BLaER1 treated with 17β-estradiol and CSF1 and Interleukin-3, amounts not matched to agents 10 nM and 100 nM (cell line): Measurements from ENCODE around the gene TMEM108.

Experiments
- H3K27ac ChIP-seq, 11 experiments: shearing (Covaris generic); formaldehyde crosslinking; 2 replicates each; pipeline ENCODE4 v1.8.1; 2022
- H3K27me3 ChIP-seq, 11 experiments: shearing (Covaris generic); formaldehyde crosslinking; 2 replicates each; pipeline ENCODE4 v1.8.1; 2022
- H3K36me3 ChIP-seq, 11 experiments: shearing (Covaris generic); formaldehyde crosslinking; 2 replicates each; pipeline ENCODE4 v1.8.1; 2022
- H3K4me1 ChIP-seq, 10 experiments: shearing (Covaris generic); formaldehyde crosslinking; 2 replicates each; pipeline ENCODE4 v1.8.1; 2022
- H3K4me2 ChIP-seq, 11 experiments: shearing (Covaris generic); formaldehyde crosslinking; 2 replicates each; pipeline ENCODE4 v1.8.1; 2022
- H3K4me3 ChIP-seq, 10 experiments: shearing (Covaris generic); formaldehyde crosslinking; 2 replicates each; pipeline ENCODE4 v1.8.1; 2022
- H3K9ac ChIP-seq, 11 experiments: shearing (Covaris generic); formaldehyde crosslinking; 2 replicates each; pipeline ENCODE4 v1.8.1; 2022
- H3K9me3 ChIP-seq, 11 experiments: shearing (Covaris generic); formaldehyde crosslinking; replicated peaks in 1 of 11; 2 replicates each; pipeline ENCODE4 v1.8.1; 2022
- H4K20me1 ChIP-seq, 11 experiments: shearing (Covaris generic); formaldehyde crosslinking; 2 replicates each; pipeline ENCODE4 v1.8.1; 2022
- Cebpa-rat ChIP-seq, 11 experiments: shearing (Covaris generic); IDR thresholded peaks; 2 replicates each; pipeline ENCODE4 v1.8.1; 2022

TMEM108 gene

DNA sequence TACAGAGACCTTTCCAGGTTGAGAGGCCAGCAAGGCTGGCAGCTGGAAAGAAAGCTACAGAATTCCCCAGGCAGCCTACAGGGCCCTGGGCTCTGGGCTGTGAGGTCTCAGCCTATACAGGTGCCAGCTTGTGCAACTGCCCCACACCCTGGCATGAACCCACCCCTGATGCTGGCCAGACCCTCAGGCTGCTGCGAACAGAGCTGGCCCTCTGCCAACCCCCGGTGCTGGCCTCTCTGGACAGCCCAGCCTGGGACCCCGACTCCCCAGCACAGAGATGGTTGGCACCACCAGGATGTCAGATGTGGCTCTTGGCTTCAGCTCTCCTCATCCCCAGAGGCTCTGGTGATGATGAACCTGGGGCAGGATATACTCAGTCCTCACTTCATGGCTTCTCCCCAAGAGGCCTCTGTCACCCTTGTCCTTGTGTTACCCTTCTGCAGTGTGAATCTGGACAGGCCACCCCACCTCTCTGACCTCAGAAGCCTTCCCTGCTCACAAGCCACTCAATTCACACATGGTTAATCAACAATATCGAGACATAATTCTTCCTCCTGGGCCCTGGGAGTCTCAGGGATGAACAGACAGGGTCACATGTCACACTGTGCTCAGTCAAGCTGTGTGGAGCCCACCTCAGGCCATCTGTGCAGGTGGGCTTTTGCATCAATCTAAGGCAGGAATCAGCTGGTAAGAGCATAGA, 350.7 kb downstream of the TMEM108 start:
- H3K4me2 ChIP-seq: peak overlapping the region in 8 of 11 experiments; percentile 8 to 52 (median 32); a peak in 12 of 22 replicates
- H3K4me3 ChIP-seq: no peak overlapping the region
- TF ChIP-seq Cebpa-rat (IDR thresholded peaks at IDR 0.05): no peak
- no peaks in the 10 kb centered on the region for H4K20me1 ChIP-seq
- no peaks in the 10 kb centered on the region for H3K36me3 ChIP-seq
- peaks cover 0 to 21% (median 16%) of the 10 kb centered on the region in 10 experiments; a peak in 12 of 20 replicates for H3K4me1 ChIP-seq
- H3K27ac ChIP-seq: no peak overlapping the region
- H3K27me3 ChIP-seq: no peaks in the 10 kb centered on the region
- H3K9me3 ChIP-seq: peaks cover 2 to 7% (median 4%) of the 10 kb centered on the region in 11 experiments; a peak in 20 of 22 replicates
- H3K9ac ChIP-seq: no peak overlapping the region

DNA sequence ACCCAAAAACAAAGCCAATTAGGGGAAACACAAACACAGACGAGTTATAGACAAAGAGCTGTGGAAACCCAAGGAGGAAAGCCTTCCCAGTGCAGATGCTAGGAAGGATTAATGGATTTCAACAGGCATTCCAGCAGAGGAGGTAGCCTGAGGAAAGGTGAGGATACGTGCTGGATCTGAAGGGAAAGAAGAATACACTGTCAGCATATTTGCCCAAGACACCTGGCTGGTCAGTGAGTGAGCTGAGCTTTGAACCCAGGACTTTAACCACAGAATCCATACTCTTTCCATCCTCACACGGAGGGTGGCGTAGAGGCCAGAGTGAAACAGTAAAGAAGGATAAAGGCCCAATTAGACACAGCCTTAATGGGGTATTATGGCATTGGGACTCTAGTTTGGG, 352.5 kb downstream of the TMEM108 start:
- Histone ChIP-seq H3K4me1 (peaks cover 0 to 24% (median 16%) of the 10 kb centered on the region in 10 experiments; a peak in 12 of 20 replicates), H3K36me3 (no peaks in the 10 kb centered on the region), H3K27ac (no peak overlapping the region), H3K4me3 (no peak overlapping the region), H4K20me1 (no peaks in the 10 kb centered on the region), H3K4me2 (no peak overlapping the region), H3K27me3 (no peaks in the 10 kb centered on the region), H3K9me3 (peaks cover 10 to 19% (median 13%) of the 10 kb centered on the region in 11 experiments; a peak in 21 of 22 replicates), H3K9ac (no peak overlapping the region)
- TF ChIP-seq Cebpa-rat (IDR thresholded peaks at IDR 0.05): no peak

DNA sequence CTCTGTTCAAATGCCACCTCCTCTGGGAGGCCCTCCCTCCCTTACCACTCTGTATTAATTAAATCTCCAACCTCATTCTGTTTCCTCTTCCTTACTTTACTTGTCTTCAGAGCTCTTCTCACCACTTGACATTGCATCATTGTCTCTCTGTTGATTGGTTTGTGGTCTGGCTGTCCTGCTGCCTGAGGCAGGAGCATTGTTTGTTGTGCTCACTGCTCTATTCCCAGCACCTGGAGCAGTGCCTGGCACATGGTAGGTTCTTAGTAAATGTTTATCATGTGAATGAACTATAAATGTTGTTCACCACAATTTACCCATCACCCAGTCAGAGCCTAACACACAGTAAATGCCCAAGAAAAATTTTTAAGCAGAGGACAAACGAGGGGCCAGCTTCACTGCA, 355.0 kb downstream of the TMEM108 start:
- no peak for TF ChIP-seq Cebpa-rat (IDR thresholded peaks at IDR 0.05)
- Histone ChIP-seq H3K27me3 (no peaks in the 10 kb centered on the region), H3K9ac (no peak overlapping the region), H3K27ac (no peak overlapping the region), H3K36me3 (no peaks in the 10 kb centered on the region), H3K9me3 (peaks cover 10 to 19% (median 13%) of the 10 kb centered on the region in 11 experiments; a peak in 21 of 22 replicates), H3K4me2 (no peak overlapping the region), H3K4me1 (peaks cover 0 to 18% (median 9%) of the 10 kb centered on the region in 10 experiments; a peak in 12 of 20 replicates), H3K4me3 (no peak overlapping the region), H4K20me1 (no peaks in the 10 kb centered on the region)

DNA sequence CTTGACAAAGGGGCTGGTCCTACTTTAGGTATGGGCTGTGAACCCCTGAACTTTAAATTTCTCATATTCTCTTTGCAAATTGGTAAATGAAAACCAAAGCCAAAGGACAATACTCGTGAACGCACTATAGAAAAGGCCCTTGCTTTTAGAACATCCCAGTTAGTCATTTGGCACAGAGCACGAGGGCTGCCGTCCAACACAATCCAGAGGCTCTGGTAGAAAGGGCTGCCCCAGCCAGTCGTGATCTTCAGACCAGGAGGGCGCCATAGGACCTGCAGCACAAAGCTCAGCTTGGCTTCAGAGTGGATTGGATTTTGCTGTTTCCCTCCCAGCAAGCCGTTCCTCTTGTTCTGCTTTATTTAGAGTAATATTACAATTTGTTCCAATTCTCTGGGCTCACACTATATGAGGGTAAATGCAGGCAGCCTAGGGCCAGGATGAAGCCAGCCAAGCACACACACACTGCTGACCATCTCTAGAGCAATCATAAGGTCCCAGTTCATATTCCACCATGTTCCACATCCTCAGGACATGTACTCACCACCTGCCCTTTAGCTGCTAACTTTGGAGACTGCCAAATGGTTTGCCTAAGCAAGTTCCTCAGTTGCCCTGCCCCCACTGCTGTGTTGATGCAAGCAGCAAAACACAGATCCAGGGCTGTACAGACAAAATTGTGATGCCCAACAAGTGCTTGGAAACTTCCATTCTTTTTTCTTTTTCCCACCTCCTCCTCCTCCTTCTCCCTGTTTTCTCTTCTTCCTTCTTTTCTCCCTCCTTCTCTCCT, 355.7 kb downstream of the TMEM108 start:
- no peak overlapping the region for H3K9ac ChIP-seq
- H3K4me3 ChIP-seq: no peak overlapping the region
- no peak overlapping the region for H3K27ac ChIP-seq
- peaks cover 0 to 13% (median 5%) of the 10 kb centered on the region in 10 experiments; a peak in 12 of 20 replicates for H3K4me1 ChIP-seq
- H4K20me1 ChIP-seq: no peaks in the 10 kb centered on the region
- no peaks in the 10 kb centered on the region for H3K27me3 ChIP-seq
- H3K9me3 ChIP-seq: peaks cover 10 to 19% (median 13%) of the 10 kb centered on the region in 11 experiments; a peak in 21 of 22 replicates
- TF ChIP-seq Cebpa-rat (IDR thresholded peaks at IDR 0.05): no peak
- no peaks in the 10 kb centered on the region for H3K36me3 ChIP-seq
- no peak overlapping the region for H3K4me2 ChIP-seq

DNA sequence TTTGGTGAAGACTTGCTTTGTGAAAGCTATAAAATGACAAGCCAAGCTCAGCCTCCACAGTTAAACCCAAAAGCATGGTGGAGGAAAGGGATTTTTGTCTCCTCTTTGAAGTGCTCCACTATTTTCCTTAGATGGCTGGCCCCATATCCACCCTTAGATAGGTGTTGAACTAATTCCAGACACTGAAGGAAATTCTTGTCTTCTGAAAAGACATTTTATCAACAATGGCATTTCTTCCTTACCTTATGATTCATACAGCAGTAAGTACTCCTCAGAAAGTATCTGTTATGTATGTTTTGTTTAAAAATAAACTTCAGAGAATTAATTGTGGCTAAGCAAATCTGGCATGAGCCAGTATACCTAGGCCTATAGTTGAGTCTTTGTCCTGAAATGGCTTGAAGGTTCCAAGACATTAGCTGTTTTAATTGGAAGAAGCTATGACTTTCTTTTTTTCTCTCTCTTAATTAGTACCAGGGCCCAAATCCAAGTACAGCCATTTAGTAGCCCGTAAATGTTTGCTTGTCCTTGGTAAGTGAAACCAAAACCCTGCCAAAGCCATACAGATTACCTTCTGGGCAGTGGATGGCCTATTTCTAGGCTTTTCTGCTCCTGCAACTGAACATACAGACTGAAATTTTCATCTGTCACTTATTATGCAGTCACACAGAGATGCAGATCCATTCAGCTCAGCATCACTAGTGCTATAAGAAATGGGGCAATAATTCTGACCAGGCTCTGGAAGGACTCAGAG, 356.5 kb downstream of the TMEM108 start:
- Histone ChIP-seq H3K9ac (no peak overlapping the region), H3K27me3 (no peaks in the 10 kb centered on the region), H3K27ac (no peak overlapping the region), H3K4me3 (no peak overlapping the region), H3K36me3 (no peaks in the 10 kb centered on the region), H3K4me2 (peak overlapping the region in 2 of 11 experiments; percentile 0 to 22; a peak in 1 of 22 replicates), H3K4me1 (peaks cover 0 to 6% (median 0%) of the 10 kb centered on the region in 10 experiments; a peak in 1 of 20 replicates), H3K9me3 (peaks cover 10 to 19% (median 13%) of the 10 kb centered on the region in 11 experiments; a peak in 21 of 22 replicates), H4K20me1 (no peaks in the 10 kb centered on the region)
- no peak for TF ChIP-seq Cebpa-rat (IDR thresholded peaks at IDR 0.05)

DNA sequence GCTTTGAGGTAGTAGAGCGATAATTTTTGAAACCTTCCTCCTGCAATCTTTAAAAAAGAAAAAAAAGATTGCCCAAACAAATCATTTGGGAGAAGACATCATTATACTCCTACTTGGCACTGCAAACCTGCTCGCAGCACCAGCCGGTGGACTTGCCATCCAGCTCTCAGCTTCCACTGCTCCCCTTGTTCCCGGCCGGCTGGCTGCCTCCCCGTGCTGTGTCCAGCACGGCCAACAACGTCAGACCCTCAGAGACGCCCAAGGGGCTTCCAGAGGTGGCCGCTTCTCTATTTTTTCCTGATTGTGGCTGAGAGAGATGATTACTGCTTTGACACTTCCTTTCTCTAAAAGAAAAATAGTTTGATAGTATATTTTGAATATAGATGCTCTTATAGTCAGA, 358.7 kb downstream of the TMEM108 start:
- H3K4me3 ChIP-seq: no peak overlapping the region
- no peak overlapping the region for H3K4me2 ChIP-seq
- no peak overlapping the region for H3K9ac ChIP-seq
- peaks cover 0 to 6% (median 0%) of the 10 kb centered on the region in 10 experiments; a peak in 1 of 20 replicates for H3K4me1 ChIP-seq
- H3K27ac ChIP-seq: no peak overlapping the region
- no peaks in the 10 kb centered on the region for H3K27me3 ChIP-seq
- H3K36me3 ChIP-seq: no peaks in the 10 kb centered on the region
- peaks cover 10 to 19% (median 13%) of the 10 kb centered on the region in 11 experiments; a peak in 21 of 22 replicates for H3K9me3 ChIP-seq
- no peak for TF ChIP-seq Cebpa-rat (IDR thresholded peaks at IDR 0.05)
- H4K20me1 ChIP-seq: no peaks in the 10 kb centered on the region

DNA sequence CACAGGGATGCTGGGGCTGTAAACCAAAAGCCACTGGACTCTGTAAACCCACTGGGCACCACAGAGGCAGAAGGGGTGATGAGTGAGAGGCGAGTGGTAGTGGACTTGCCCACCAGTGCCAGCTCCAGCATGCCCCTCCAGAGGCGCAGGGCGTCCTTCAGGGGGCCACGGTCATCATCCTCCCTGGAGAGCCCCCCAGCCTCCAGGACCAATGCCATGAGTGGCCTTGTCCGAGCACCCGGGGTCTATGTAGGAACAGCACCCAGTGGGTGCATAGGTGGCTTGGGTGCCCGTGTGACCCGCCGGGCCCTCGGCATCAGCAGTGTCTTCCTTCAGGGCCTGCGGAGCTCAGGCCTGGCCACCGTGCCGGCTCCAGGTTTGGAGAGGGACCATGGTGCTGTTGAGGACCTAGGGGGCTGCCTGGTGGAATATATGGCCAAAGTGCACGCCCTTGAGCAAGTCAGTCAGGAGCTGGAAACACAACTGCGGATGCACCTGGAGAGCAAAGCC, 361.9 kb downstream of the TMEM108 start, which contains the start of gene BFSP2:
BFSP2 (plus strand) TSS at position 51 of the 510 bp plus-strand sequence; CDS start at position 79, 28 bp downstream.
- TF ChIP-seq Cebpa-rat (IDR thresholded peaks at IDR 0.05): no peak
- H3K4me2 ChIP-seq: no peak within 1 kb of the TSS

DNA sequence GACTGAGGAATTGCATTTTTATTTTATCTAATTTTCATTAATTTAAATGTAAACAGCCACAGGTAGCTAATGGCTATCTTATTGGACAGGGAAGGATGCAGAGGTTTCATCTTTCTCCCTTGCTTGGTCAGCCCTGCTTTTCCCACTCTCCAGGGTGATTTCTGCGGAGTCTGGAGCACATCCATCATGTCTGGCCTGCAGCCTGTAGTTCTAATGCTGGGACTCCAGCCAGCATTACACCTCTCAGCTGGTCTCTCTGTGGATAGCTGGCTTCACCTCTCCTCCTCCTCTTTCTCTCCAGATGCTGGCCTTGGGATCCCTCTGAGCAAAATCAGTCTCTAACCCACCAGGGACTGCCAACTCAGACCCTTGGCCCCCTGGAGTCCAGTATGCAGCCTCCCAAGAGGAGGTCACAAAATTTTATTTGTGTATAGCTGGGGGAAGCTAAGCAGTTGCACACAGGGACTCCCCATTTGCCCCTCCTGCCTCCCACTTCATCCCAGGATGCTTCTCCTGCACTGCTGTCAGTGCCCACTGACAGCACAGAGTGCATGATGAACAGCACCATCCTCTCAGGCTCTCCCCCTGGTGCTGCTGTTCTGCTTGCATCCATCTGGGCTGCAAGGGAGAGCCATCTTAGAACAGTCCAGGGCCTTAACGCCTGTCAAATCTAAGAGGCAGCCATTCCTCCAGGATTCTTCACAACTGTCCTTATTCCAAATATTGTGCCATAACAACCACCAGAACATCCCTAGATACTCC, 363.4 kb downstream of the TMEM108 start:
- no peak overlapping the region for H3K4me3 ChIP-seq
- no peak overlapping the region for H3K9ac ChIP-seq
- H3K4me2 ChIP-seq: no peak overlapping the region
- H3K36me3 ChIP-seq: no peaks in the 10 kb centered on the region
- TF ChIP-seq Cebpa-rat (IDR thresholded peaks at IDR 0.05): no peak
- no peak overlapping the region for H3K27ac ChIP-seq
- H3K9me3 ChIP-seq: no peaks in the 10 kb centered on the region
- no peaks in the 10 kb centered on the region for H3K27me3 ChIP-seq
- no peaks in the 10 kb centered on the region for H4K20me1 ChIP-seq
- no peaks in the 10 kb centered on the region for H3K4me1 ChIP-seq

More for the DNA sequence above, 361.9 kb downstream of the TMEM108 start, which contains the start of gene BFSP2:
- H4K20me1 ChIP-seq: no peaks in the 10 kb centered on the region
- 0 out of 22 replicates have a peak, but pooled peaks cover 0 to under 1% (median 0%) of the 10 kb centered on the region in 11 experiments for H3K9me3 ChIP-seq
- no peaks in the 10 kb centered on the region for H3K27me3 ChIP-seq
- H3K27ac ChIP-seq: no peak within 1 kb of the TSS
- no peak within 1 kb of the TSS for H3K9ac ChIP-seq
- H3K36me3 ChIP-seq: no peaks in the 10 kb centered on the region
- peaks cover 0 to 6% (median 0%) of the 10 kb centered on the region in 10 experiments; a peak in 1 of 20 replicates for H3K4me1 ChIP-seq
- no peak within 1 kb of the TSS for H3K4me3 ChIP-seq
